Measurements from ENCODE around the gene ALOX15. TPM values are rescaled to one million over a fixed set of nuclear protein-coding genes. Genes with fewer than 3 reads are reported as not detected.
A peak's percentile ranks its signal among the peaks of the same experiment; 100 is the strongest.
"Not testable (repeated sequence)": the region's sequence is repeated elsewhere in the genome, so short reads cannot be mapped to it uniquely, and the experiment has no call there.

ALOX15 gene
- polyA plus RNA-seq, 4 donors: 0.17 to 1.1 (median 0.38) TPM

DNA sequence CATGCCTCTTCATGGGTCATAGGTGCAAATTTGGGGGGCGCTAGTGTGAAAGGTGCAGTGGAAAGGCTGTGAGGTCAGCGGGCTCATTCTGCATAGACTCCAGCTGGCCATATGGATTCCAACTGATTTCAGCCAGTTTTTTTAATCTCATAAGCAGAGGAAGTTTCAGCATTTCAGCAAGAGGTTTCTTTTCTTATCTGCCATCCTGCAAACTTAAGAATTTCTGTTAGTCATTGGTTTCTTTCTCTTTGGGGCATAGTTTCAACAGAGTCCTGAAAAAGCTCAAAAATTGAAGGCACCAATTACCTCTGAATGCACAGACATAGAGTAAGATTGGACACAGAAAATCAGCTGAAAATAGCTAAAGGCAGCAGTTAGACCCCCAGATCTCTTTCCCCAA lies 16.2 kb upstream of the ALOX15 start:
- DNase-seq (ENCODE audit: low read depth in 4 of 4, low spot score in 3 of 4): no peak

DNA sequence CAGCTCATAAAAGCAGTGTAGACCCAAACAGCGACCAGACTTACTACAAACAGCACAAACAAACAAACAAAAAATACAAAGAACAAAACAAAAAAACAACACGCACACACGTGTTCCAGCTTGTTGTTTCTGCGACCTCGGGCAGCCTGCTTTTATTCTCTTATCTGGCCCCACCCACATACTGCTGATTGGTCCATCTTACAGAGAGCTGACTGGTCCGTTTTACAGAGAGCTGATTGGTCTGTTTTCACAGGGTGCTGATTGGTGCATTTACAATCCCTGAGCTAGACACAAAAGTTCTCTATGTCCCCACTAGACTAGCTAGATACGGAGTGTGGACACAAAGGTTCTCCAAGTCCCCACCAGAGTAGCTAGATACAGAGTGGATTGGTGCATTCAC lies 14.5 kb upstream of the ALOX15 start:
- not testable (repeated sequence) for DNase-seq (ENCODE audit: low read depth in 4 of 4, low spot score in 3 of 4)

DNA sequence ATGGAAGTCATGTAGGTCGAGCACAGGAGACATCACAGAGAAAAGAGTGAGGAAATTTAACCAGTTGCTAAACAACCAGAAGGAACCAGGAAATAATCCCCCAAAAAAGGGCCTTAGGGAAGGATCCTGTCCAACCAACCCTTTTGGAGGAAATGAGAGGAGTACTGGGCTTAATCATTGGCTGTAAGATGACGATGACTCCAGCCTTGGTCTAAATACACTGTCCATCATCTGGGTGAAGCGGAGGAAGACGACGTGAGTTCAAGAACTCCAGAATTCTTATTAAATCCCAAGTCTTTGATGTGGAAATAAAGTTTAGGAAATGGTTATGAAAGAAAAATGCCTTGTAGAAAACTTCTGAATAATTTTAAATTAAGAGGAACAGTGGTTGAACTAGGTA lies 11.5 kb upstream of the ALOX15 start:
- no peak for DNase-seq (ENCODE audit: low read depth in 4 of 4, low spot score in 3 of 4)

DNA sequence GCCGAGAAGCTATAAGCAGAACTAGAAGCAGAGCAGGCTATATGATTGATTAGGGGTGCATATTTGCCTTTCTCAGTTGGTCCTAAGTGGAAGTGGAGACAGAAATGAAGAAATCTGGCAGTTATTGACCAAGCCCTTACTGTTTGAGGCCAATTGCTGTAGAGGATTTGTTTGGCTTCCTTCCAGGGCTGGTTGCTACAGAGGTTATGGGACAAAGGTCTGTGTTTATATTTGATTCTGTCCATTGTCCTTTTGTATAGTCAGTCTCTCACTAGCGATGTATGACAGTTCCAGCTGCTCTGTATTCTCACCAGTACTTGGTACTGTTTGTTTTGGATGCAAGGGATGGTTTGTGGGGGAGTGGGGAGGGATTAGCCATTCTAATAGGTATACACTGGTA lies 7.3 kb upstream of the ALOX15 start:
- no peak for DNase-seq (ENCODE audit: low read depth in 4 of 4, low spot score in 3 of 4)

DNA sequence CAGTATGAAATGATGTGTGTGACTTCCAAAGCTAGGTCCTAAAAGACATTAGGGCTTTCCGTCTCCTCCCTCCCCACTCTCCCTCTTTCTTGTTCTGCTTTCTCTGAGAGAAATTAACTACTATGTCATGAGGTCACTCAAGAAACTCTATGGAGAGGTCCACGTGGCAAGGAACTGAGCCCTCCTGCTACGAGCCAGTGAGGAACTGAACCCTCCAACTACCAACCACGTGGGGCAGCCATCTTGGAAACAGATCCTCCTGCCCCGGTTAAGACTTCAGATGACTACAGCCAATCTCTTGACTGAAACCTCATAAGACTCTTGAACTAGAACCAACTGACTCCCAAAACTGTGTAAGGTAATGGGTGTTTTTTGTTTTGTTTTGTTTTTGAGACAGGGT lies 4.2 kb upstream of the ALOX15 start:
- no peak for DNase-seq (ENCODE audit: low read depth in 4 of 4, low spot score in 3 of 4)

DNA sequence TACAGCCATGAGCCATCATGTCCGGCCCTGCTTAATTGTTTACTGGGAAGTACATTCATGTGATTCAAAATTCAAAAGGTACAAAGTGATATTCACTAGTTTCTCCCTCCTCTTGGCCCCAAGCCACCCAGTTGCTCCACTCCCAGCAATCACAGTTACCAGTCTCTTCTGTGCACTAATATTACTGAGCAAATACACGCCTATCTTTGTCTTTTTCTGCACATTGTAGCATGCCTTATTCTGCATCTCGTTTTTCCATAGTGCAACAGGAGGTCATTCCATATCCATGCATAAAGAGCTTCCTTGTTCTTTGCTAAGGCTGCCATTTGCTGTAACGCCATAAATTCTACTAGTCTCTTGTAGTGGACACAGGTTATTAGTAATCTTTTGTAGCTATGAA lies 2.2 kb upstream of the ALOX15 start:
- no peak for DNase-seq (ENCODE audit: low read depth in 4 of 4, low spot score in 3 of 4)

DNA sequence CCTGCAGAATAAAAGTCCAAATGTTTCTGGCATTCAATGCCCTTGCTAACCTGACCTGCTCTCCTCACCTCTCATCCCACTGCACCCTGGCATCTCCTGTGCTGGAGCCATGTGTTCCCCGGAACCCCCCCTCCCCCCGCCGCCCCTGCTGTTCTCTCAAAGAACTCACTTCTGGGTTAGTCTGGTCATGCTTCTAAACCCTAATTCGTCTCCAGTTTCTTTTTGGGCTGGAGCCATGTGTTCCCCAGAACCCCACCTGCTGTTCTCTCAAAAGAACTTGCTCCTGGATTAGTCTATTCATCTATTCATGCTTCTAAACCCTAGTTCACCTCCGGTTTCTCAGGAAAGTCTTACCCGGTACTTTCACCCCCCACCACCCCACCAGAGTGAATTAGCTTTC lies 808 bp upstream of the ALOX15 start:
- DNase-seq (ENCODE audit: low read depth in 4 of 4, low spot score in 3 of 4): no peak

DNA sequence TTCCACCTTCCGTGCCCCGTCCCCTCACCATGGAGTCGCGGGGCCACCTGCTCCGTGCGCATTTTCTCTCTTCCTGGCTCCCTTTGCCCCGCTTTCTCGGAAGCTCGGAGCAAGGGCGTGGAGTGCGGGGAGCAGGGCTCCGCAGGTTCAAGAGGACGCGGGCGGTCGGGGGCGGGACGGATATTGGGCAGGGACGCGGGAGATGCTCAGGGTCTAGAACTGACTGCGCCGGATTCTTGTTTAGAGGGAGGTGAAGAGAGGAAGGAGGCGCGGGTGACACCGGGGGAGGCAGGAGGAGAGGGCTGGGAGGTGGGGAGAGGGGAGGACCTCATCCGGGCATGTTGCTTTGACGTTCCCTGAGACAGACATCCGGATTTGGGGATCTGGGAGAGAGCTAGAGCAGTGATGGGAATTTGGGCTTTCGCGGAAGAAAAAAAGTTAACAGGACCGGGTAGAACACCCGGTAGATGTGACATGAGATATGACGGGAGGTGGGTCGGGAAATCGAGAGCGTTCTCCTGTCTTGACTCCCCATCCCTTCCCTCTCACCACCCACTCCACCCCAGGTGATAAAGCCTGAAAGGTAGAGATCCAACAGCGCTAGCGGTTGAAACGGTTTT lies 799 bp downstream of the ALOX15 start:
- DNase-seq (ENCODE audit: low read depth in 4 of 4, low spot score in 3 of 4): not testable (repeated sequence)

DNA sequence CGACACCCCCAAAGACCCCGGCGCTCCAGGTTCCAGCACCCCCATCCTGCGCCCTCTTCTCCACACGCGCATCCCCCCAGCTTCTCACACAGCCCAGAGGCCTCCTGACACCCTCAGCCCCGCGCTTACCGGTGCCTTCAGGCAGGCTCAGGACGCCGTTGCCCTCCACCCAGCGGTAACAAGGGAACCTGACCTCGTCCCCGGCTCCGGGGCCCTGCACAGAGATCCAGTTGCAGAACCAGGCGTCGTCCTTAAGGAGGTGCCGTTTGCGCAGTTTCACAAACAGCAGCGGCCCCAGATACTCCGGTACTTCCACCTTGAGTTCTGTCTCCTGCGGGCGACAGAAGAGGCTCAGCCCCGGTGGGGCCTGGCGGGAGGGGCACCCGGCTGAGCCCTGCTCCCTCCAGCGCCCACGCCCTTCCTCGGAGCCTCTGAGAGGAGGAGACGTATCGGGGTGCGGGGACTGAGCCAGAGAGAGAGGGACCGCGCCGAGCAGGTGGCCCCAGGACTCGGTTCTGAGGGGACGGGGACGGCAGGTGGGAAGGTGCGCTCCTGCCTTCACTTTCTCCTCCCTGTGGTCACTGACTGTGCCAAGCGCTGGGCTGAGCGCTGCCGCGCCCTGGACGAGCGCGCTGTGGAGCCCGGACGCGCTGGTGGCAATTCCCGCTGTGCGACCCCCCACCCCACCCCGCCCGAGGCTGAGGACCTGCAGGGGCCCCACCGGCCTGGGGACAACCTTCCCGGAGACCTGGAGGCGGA lies 2.0 kb downstream of the ALOX15 start:
- DNase-seq (ENCODE audit: low read depth in 4 of 4, low spot score in 3 of 4): not testable (repeated sequence)

DNA sequence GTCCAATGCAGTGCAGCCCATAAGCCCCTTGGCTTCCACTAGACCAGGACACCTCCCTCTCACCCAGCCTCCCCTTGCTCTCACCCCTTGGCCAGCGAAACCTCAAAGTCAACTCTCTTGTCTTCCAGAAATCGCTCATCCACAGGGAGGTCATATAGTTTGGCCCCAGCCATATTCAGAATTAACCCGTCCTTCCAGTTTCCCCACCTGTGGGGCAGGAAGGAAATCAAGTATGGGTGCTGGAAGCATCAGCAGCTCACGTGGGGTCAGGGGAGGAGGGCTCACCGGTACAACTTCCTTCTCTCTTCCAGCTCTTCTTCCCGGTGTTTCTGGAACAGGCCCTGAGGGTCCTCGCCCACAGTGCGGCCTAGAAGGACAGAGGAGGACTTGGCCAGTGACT lies 2.7 kb downstream of the ALOX15 start:
- not testable (repeated sequence) for DNase-seq (ENCODE audit: low read depth in 4 of 4, low spot score in 3 of 4)

DNA sequence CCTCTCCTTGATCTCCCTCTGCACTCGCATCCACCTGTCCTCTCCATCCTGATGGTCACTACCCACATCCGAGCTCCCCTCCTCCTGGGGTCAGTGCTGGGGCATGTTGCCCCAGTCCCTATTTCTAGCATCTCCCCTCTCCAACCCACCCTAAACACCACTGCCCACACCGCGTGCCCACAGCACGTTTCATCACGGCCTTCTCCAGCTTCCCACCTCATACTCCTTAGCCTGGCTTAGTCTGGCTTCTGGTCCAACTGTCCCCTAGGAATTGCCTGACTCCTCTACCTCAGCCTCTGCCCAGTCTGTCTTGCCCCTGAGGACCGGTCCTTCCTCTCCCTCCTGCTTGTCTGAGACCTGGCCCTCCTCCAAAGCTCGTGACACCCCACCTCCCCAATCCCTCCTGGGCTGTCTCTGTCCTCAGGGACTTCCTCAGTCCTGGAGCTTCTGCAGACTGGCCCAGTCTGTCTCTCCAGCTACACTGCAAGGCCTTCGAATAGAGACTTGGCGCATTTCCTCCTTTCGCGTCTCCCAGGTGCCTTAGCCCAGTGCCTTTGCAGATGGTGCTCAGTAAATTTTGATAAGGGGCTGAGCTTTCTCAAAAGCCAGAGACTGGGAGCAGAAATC lies 4.9 kb downstream of the ALOX15 start:
- no peak for DNase-seq (ENCODE audit: low read depth in 4 of 4, low spot score in 3 of 4)

DNA sequence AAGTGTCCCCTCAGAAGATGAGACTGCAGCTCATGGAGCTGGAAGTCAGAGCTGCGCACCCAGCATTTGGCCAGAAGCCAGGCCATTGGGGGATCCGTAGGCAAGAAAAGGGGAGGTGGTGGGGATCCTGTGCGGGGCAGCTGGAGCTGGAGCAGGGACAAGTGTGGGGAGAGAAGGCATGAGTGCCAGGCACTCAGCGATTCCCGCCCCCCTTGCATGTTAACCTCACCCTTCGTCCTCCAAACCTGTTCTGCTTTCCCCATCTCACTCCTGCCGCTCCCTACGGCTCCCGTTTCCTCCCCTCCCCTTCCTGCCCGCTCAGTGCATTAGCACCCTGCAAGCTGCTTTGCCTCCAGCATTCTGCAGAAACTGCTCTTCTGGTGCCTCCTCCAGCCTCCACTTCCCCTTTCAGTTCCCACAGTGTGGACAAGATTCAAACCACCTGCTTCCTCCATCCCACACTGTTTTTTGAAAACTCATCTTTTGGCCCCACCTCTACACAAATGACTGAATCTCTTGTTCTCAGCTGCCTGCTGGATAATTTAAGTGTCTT lies 5.6 kb downstream of the ALOX15 start:
- DNase-seq (ENCODE audit: low read depth in 4 of 4, low spot score in 3 of 4): no peak

DNA sequence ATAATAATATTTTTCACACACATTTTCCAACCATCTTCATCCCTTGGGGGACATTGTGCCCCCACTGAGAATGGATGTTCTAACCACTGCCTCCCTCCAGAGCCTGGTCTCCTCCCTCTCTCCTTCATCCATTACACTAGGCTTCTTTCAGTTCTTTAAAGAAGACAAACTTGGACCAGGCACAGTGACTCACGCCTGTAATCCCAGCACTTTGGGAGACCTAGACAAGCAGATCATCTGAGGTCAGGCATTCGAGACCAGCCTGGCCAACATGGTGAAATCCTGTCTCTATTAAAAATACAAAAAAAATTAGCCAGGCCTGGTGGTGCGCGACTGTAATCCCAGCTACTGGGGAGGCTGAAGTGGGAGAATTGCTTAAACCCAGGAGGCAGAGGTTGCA lies 6.5 kb downstream of the ALOX15 start:
- no peak for DNase-seq (ENCODE audit: low read depth in 4 of 4, low spot score in 3 of 4)

DNA sequence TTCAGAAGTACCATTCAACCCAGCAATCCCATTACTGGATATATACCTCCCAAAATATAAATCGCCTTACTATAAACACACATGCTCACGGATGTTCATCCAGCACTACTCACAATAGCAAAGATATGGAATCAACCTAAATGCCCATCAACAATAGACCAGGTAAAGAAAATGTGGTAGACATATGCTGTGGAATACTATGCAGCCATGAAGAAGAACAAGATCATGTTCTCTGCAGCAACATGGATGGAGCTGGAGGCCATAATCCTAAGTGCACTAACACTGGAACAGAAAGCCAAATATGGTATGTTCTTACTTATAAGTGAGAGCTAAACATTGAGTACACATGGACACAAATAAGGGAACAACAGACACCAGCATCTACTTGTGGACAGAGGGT lies 7.8 kb downstream of the ALOX15 start:
- no peak for DNase-seq (ENCODE audit: low read depth in 4 of 4, low spot score in 3 of 4)

DNA sequence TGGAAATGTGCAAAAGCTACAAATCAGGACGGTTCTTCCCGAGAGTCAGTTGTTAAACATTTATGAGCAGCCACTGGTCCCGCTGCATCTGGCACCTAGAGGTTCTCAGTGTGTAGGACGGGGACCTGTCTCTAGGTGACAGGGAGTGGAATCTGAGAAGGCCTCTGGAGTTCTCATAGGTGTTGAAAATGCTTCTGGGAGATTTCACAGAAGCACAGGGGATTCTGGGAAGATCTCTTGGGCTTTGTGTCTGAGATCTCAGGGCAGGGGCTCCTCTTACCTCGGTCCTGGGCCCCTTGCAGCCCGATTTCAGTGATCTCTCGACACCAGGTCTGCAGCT lies 8.9 kb downstream of the ALOX15 start:
- DNase-seq (ENCODE audit: low read depth in 4 of 4, low spot score in 3 of 4): no peak

DNA sequence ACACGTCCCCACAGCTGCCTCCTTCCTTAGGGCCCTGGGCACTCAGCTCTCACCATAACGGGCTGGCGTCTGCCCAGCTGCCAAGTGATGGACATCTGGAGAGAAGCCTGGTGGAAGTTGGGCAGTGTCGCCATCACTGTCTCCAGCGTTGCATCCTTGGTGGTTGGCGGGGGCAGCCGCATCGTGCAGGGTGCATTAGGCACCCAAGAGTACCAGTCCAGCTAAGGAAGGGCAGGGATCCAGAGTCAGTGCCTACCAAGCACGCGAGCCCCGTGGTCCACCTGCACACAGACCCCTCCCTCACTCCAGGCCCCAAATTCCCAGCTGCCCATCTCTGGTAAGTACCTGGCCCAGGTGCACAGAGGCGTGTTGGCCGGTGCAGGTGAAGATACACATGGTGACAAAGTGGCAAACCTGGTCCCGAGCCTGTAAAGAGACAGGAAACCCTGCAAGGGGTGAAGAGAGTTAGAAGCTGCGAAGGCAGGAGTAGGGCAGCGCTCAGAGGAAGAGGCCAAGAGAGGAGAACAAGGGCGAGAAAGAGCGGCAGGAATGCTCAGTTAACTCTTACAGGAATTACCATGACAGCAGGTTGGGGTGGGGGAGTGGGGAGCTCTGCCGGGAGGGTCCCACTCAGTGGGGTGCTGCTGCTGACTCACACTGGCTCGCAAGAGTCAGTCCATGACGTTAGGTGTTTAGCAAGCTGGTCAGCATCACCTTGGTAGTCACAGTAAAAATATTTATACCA lies 9.5 kb downstream of the ALOX15 start:
- no peak for DNase-seq (ENCODE audit: low read depth in 4 of 4, low spot score in 3 of 4)

DNA sequence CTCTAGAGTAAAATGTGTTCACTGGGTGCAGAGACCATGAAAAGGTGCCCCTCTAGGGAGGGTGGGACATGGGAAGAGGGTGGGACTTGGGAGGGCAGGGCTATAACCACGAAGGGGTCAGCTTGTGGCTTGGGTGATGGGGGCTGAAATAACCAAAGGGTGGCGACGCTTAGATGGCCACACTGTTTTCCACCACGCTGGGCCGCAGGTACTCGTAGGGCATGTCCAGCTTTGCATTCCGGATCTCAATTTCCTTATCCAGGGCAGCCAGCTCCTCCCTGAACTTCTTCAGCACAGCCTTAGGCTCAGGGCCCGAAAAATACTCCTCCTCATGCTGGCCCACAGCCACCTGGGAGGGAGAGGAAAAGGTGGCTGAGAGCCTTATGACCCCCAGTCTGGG lies 10.0 kb downstream of the ALOX15 start:
- no peak for DNase-seq (ENCODE audit: low read depth in 4 of 4, low spot score in 3 of 4)

DNA sequence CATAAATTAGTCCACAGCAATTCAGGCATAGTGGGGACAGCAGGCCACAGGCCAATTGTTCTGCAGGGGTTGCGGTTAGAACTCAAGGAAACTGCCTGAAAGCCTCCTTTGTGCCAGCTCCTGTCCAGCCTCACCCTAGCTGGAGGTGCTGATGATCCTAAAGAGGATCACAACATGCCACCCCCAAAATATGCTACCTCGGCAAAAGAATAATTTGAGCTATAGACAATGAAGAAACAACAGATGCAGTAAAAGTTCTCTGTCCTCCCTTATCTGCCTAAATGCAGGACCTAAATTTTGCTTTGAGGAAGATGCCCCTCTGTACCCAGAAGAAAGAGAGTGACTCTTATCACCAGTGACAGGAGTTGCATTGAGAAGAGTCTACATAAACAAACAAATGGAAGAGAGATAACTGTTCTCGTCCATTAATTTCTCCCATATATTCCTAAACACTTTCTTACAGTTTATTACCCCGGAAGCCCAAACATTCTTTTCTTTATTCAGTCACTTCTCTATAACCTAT lies 14.7 kb downstream of the ALOX15 start:
- no peak for DNase-seq (ENCODE audit: low read depth in 4 of 4, low spot score in 3 of 4)

DNA sequence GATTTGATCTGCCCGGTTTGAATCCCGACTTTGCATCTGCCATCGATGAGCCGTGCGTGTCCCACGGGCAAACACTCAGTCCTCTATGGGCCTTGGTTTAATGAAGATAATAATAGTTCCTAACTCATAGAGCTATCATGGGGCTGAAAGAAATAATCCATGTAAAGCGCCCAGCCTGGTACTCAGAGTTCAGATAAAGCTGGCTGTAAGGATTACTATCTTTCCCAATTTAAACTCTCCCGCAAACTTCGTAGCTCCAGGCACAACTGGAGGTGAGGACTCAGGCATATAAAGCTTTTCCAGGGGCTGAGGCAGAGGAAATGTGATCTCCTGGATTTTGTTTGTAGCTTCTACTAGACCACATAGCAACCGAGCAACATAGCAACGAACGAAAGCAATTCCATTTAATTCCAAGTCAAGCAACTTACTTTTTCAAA lies 16.3 kb downstream of the ALOX15 start:
- peak in 1 of 4 donors; percentile 57 for DNase-seq (ENCODE audit: low read depth in 4 of 4, low spot score in 3 of 4)

DNA sequence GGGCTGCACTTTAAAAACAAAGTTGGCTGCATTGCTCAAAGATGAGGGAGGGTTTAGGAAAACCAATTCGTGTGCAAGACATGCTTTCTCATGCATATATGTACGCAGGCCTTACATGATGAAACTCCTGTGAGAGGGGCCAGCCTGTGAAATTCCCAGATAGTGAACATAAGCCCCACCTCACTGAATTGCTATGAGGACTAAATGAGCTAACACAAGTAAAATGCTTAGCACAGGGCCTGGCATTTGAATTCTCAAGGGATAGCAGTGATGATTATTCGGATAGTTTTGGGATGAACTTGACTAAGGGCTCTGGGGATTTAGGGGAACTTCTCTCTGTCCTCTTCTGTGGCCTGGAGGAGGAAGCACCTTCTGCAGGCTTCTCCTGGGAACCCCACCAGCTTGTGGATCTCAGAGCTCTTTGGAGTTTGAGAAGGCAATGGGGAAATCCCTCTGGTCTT lies 17.0 kb downstream of the ALOX15 start:
- not testable (repeated sequence) for DNase-seq (ENCODE audit: low read depth in 4 of 4, low spot score in 3 of 4)

DNA sequence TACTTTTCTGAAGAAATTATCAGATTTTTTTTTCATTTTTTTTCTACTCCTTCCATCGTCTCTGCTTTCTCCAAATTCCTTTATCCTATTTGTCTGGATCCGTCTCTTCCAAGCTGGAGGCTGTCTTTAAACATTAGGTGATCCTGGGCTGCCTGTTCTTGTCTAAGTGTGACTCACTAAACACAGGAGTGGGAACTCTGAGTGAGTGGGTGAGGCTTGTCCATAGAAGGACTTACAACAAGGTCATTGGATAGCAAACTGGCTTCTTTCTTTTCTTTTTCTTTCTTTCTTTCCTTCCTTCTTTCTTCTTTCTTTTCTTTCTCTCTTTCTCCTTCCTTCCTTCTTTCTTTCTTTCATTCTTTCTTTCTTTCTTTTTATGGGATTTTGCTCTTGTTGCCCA lies 18.2 kb downstream of the ALOX15 start:
- DNase-seq (ENCODE audit: low read depth in 4 of 4, low spot score in 3 of 4): no peak

All from right renal pelvis (tissue), 4 donors.